PFSK-1 (cell line): ENCODE results near the gene SUPT7L.

ENCODE experiments used
- POLR2AphosphoS5 ChIP-seq: IDR thresholded peaks from 2 replicates; pipeline ENCODE4 v1.6.1; 2012; ENCODE audit warnings: low read depth, mild to moderate bottlenecking, control low read depth, low read length, moderate library complexity
- SIN3A ChIP-seq: IDR thresholded peaks from 2 replicates; pipeline ENCODE4 v1.6.1; 2012; ENCODE audit warnings: mild to moderate bottlenecking, low read length, moderate library complexity, borderline replicate concordance; ENCODE audit not compliant: insufficient read depth
- TAF1 ChIP-seq: IDR thresholded peaks from 2 replicates; pipeline ENCODE4 v1.6.1; 2012; ENCODE audit warnings: low read length, control low read depth, borderline replicate concordance; ENCODE audit not compliant: insufficient read depth
- TF ChIP-seq, protein P1 (sequence below), 2 experiments: IDR thresholded peaks; 2 replicates each; pipeline versions ENCODE4 v1.6.1 to v1.8.0; 2011 to 2012; ENCODE audit warnings: low read depth in 2 of 2, low read length in 2 of 2, control low read depth in 1 of 2, inconsistent platforms in 1 of 2, mild to moderate bottlenecking in 1 of 2, moderate library complexity in 1 of 2; ENCODE audit not compliant: insufficient read depth in 1 of 2

DNA sequence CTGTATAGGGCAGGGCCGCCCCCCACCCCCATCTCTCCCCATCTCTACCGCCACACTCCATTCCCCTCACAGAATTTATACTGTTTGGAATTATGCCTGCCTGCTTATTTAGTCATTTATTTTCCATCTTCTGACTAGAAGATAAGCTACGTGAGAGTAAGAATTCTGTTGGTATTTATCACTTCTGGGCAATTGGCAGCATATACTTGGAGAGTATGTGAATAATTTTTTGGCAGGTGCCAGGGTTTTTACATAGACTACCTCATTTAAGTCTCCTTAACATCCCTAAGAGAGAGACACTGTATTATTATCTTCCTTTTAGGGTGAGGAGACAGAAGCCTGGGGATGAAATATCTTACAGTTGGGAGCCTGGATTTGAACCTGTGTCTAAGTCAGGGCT lies 45.3 kb upstream of the SUPT7L start:
- TF ChIP-seq POLR2AphosphoS5 (no peak), TAF1 (no peak), SIN3A (no peak)
- TF ChIP-seq, protein P1, sequence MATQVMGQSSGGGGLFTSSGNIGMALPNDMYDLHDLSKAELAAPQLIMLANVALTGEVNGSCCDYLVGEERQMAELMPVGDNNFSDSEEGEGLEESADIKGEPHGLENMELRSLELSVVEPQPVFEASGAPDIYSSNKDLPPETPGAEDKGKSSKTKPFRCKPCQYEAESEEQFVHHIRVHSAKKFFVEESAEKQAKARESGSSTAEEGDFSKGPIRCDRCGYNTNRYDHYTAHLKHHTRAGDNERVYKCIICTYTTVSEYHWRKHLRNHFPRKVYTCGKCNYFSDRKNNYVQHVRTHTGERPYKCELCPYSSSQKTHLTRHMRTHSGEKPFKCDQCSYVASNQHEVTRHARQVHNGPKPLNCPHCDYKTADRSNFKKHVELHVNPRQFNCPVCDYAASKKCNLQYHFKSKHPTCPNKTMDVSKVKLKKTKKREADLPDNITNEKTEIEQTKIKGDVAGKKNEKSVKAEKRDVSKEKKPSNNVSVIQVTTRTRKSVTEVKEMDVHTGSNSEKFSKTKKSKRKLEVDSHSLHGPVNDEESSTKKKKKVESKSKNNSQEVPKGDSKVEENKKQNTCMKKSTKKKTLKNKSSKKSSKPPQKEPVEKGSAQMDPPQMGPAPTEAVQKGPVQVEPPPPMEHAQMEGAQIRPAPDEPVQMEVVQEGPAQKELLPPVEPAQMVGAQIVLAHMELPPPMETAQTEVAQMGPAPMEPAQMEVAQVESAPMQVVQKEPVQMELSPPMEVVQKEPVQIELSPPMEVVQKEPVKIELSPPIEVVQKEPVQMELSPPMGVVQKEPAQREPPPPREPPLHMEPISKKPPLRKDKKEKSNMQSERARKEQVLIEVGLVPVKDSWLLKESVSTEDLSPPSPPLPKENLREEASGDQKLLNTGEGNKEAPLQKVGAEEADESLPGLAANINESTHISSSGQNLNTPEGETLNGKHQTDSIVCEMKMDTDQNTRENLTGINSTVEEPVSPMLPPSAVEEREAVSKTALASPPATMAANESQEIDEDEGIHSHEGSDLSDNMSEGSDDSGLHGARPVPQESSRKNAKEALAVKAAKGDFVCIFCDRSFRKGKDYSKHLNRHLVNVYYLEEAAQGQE (IDR thresholded peaks at IDR 0.05; ENCODE audit: insufficient read depth in 1 of 2, low read depth in 2 of 2, low read length in 2 of 2) = no peak
